GM18511 (cell line): ENCODE results near the gene USPL1.
A peak's percentile ranks its signal among the peaks of the same experiment; 100 is the strongest.
"Not testable (repeated sequence)": the region's sequence is repeated elsewhere in the genome, so short reads cannot be mapped to it uniquely, and the experiment has no call there.

Experiments used
- ATAC-seq: cut with Tn5 transposase; IDR thresholded peaks from one replicate; pipeline ENCODE4 v1.9.1; 2021; ENCODE audit warnings: mild to moderate bottlenecking, moderate library complexity; ENCODE audit not compliant: unreplicated experiment

The USPL1 gene

GRCh38 chr13:30615866-30616541 is 1.7 kb upstream of the USPL1 start:
- no peak for ATAC-seq

- peak; percentile 36 for ATAC-seq
Measured at GRCh38 chr13:30616927-30617314, 799 bp upstream of the USPL1 start.

GRCh38 chr13:30618186-30618929 is 638 bp downstream of the USPL1 start:
- ATAC-seq = no peak

- no peak for ATAC-seq
Measured at GRCh38 chr13:30618930-30619279, 1.2 kb downstream of the USPL1 start.

GRCh38 chr13:30619731-30620130 is 2.0 kb downstream of the USPL1 start:
- no peak for ATAC-seq

GRCh38 chr13:30620941-30621340 is 3.2 kb downstream of the USPL1 start:
- ATAC-seq = no peak

GRCh38 chr13:30622551-30622950 is 4.8 kb downstream of the USPL1 start:
- ATAC-seq = no peak

- ATAC-seq = no peak
Measured at GRCh38 chr13:30623392-30623791, 5.7 kb downstream of the USPL1 start.

- no peak for ATAC-seq
Measured at GRCh38 chr13:30624630-30625029, 6.9 kb downstream of the USPL1 start.

GRCh38 chr13:30629527-30629926 is 11.8 kb downstream of the USPL1 start:
- ATAC-seq = no peak

GRCh38 chr13:30633861-30634260 is 16.1 kb downstream of the USPL1 start:
- no peak for ATAC-seq

- no peak for ATAC-seq
Measured at GRCh38 chr13:30634838-30635237, 17.1 kb downstream of the USPL1 start.

- no peak for ATAC-seq
Measured at GRCh38 chr13:30638301-30638700, 20.6 kb downstream of the USPL1 start.

- ATAC-seq = no peak
Measured at GRCh38 chr13:30639671-30640070, 22.0 kb downstream of the USPL1 start.

GRCh38 chr13:30641173-30641572 is 23.5 kb downstream of the USPL1 start:
- ATAC-seq = not testable (repeated sequence)

- no peak for ATAC-seq
Measured at GRCh38 chr13:30645629-30646028, 27.9 kb downstream of the USPL1 start.

GRCh38 chr13:30647420-30647819 is 29.7 kb downstream of the USPL1 start:
- no peak for ATAC-seq

- no peak for ATAC-seq
Measured at GRCh38 chr13:30647824-30648521, 30.3 kb downstream of the USPL1 start.

GRCh38 chr13:30648522-30649012 is 30.8 kb downstream of the USPL1 start:
- ATAC-seq = no peak

GRCh38 chr13:30651648-30652047 is 33.9 kb downstream of the USPL1 start:
- ATAC-seq = not testable (repeated sequence)

GRCh38 chr13:30652746-30653386 is 35.1 kb downstream of the USPL1 start:
- ATAC-seq = no peak
